Activated CD4-positive, alpha-beta T cell treated with anti-CD3 and anti-CD28 coated beads, Interleukin-2, amount 50 U/mL, for 4 hours (primary cell): ENCODE measurements around the gene CST7.

Source experiments
- DNase-seq, 2 experiments: peaks; one replicate each; pipeline ENCODE4 v3.0.0-alpha.2; 2020

The CST7 gene

GRCh38 chr20:25006431-25007167 is 57.5 kb downstream of the CST7 start:
- DNase-seq, result no peak

- DNase-seq, result no peak
Measured at GRCh38 chr20:25007491-25008305, 58.6 kb downstream of the CST7 start.

GRCh38 chr20:25008388-25009217 is 59.5 kb downstream of the CST7 start:
- no peak for DNase-seq
